DOHH2 (cell line): ENCODE measurements around the gene TOMM6.

Source experiments
- H3F3A ChIP-seq: fragments of 200-600 bp; sonication (generic), shearing (Covaris generic); 2 replicates; pipeline ENCODE4 v1.6.0; 2016; ENCODE audit warnings: antibody characterized with exemption, mild to moderate bottlenecking; ENCODE audit not compliant: control insufficient read depth, insufficient read depth
- H3K27ac ChIP-seq: fragments of 200-600 bp; sonication (generic); 2 replicates; pipeline ENCODE4 v1.5.1; 2014; ENCODE audit warnings: low read depth, mild to moderate bottlenecking, low read length, moderate library complexity
- H3K27me3 ChIP-seq: fragments of 200-600 bp; sonication (generic); 2 replicates; pipeline ENCODE4 v1.6.1; 2014; ENCODE audit warnings: mild to moderate bottlenecking, low read length, mixed read lengths; ENCODE audit not compliant: control insufficient read depth
- H3K36me3 ChIP-seq: fragments of 200-600 bp; sonication (generic); 2 replicates; pipeline ENCODE4 v1.6.1; 2014; ENCODE audit warnings: mild to moderate bottlenecking, low read length, moderate library complexity, mixed read lengths; ENCODE audit not compliant: control insufficient read depth
- H3K4me1 ChIP-seq: fragments of 200-600 bp; sonication (generic); 2 replicates; pipeline ENCODE4 v1.6.1; 2014; ENCODE audit warnings: mild to moderate bottlenecking, low read length, mixed read lengths; ENCODE audit not compliant: control insufficient read depth
- H3K4me2 ChIP-seq: fragments of 200-600 bp; sonication (generic); 2 replicates; pipeline ENCODE4 v1.6.0; 2014; ENCODE audit warnings: mild to moderate bottlenecking, low read length, moderate library complexity
- H3K4me3 ChIP-seq: fragments of 200-600 bp; sonication (generic); 2 replicates; pipeline ENCODE4 v1.5.1; 2014; ENCODE audit warnings: mild to moderate bottlenecking, low read length, mixed read lengths
- H3K79me2 ChIP-seq: fragments of 200-600 bp; sonication (generic); 2 replicates; pipeline ENCODE4 v1.6.1; 2014; ENCODE audit warnings: mild to moderate bottlenecking, low read length, mixed read lengths; ENCODE audit not compliant: control insufficient read depth
- H3K9me2 ChIP-seq: fragments of 200-600 bp; sonication (generic); replicated peaks from 2 replicates; pipeline ENCODE4 v1.6.1; 2014; ENCODE audit warnings: mild to moderate bottlenecking, low read length, mixed read lengths; ENCODE audit not compliant: control insufficient read depth
- H3K9me3 ChIP-seq: fragments of 200-600 bp; sonication (generic); 2 replicates; pipeline ENCODE4 v1.6.1; 2014; ENCODE audit warnings: antibody characterized with exemption, low read length, mixed read lengths; ENCODE audit not compliant: control insufficient read depth, insufficient read depth
- H4K20me1 ChIP-seq: fragments of 200-600 bp; sonication (generic); 2 replicates; pipeline ENCODE4 v1.6.0; 2014; ENCODE audit warnings: low read depth, mild to moderate bottlenecking, antibody characterized with exemption, low read length, moderate library complexity; ENCODE audit not compliant: control insufficient read depth, insufficient read depth
- EZH2phosphoT487 ChIP-seq: fragments of 200-600 bp; sonication (generic); IDR thresholded peaks from 2 replicates; pipeline ENCODE4 v1.6.1; 2017; ENCODE audit warnings: borderline replicate concordance, mild to moderate bottlenecking, antibody characterized with exemption, low read length, moderate library complexity, mixed read lengths
- TF ChIP-seq, protein P1 (sequence below): fragments of 200-600 bp; sonication (generic); IDR thresholded peaks from one replicate; pipeline ENCODE4 v1.5.1; 2014; ENCODE audit warnings: antibody characterized with exemption, mild to moderate bottlenecking, low read depth, low read length; ENCODE audit not compliant: poor library complexity, severe bottlenecking

Gene TOMM6

DNA sequence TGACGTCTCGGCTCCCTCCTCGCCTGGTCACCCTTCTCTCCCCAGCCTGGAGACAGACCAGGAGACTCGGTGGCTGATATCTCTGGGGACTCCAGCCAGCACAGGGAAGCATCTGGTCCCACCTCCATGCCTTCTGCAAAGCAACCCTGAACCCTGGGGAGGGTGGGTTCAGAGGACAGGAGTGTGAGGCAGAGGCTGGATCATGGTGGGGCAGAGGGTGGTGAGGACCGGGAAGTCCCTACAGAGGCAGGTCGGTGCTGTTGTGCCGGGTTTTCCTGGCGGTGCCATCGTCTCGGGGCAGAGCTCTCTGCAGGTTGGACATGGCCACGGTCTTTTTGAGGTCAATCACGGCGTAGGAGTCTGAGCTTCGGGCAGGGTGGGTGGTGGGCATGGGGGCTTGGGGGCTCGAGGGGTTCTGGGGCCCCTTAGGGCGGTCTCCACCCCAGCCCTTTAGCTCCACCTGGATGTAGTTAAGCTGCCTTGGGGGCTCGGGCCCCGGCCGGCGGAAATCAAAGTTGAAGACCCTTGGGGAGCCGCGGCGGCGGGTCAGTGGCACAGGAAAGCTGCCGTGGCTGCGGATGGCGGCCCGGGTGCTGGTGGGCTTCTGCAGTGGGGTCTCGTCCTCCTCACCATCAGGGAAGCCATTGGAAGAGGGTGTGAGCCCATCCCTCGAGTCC, 17.0 kb upstream of the TOMM6 start:
- no peaks in the 10 kb centered on the region for H4K20me1 ChIP-seq
- peaks cover 21% of the 10 kb centered on the region for H3K36me3 ChIP-seq
- no peak overlapping the region for H3K4me2 ChIP-seq
- no peak overlapping the region for H3K4me3 ChIP-seq
- no peaks in the 10 kb centered on the region for H3K9me3 ChIP-seq
- H3K27me3 ChIP-seq: no peaks in the 10 kb centered on the region
- no peaks in the 10 kb centered on the region for H3K9me2 ChIP-seq
- TF ChIP-seq, protein P1, sequence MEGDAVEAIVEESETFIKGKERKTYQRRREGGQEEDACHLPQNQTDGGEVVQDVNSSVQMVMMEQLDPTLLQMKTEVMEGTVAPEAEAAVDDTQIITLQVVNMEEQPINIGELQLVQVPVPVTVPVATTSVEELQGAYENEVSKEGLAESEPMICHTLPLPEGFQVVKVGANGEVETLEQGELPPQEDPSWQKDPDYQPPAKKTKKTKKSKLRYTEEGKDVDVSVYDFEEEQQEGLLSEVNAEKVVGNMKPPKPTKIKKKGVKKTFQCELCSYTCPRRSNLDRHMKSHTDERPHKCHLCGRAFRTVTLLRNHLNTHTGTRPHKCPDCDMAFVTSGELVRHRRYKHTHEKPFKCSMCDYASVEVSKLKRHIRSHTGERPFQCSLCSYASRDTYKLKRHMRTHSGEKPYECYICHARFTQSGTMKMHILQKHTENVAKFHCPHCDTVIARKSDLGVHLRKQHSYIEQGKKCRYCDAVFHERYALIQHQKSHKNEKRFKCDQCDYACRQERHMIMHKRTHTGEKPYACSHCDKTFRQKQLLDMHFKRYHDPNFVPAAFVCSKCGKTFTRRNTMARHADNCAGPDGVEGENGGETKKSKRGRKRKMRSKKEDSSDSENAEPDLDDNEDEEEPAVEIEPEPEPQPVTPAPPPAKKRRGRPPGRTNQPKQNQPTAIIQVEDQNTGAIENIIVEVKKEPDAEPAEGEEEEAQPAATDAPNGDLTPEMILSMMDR: no peak
- no peak for TF ChIP-seq EZH2phosphoT487
- H3K79me2 ChIP-seq: no peaks in the 10 kb centered on the region
- H3F3A ChIP-seq: no peaks in the 10 kb centered on the region
- no peak overlapping the region for H3K27ac ChIP-seq
- H3K4me1 ChIP-seq: no peaks in the 10 kb centered on the region

DNA sequence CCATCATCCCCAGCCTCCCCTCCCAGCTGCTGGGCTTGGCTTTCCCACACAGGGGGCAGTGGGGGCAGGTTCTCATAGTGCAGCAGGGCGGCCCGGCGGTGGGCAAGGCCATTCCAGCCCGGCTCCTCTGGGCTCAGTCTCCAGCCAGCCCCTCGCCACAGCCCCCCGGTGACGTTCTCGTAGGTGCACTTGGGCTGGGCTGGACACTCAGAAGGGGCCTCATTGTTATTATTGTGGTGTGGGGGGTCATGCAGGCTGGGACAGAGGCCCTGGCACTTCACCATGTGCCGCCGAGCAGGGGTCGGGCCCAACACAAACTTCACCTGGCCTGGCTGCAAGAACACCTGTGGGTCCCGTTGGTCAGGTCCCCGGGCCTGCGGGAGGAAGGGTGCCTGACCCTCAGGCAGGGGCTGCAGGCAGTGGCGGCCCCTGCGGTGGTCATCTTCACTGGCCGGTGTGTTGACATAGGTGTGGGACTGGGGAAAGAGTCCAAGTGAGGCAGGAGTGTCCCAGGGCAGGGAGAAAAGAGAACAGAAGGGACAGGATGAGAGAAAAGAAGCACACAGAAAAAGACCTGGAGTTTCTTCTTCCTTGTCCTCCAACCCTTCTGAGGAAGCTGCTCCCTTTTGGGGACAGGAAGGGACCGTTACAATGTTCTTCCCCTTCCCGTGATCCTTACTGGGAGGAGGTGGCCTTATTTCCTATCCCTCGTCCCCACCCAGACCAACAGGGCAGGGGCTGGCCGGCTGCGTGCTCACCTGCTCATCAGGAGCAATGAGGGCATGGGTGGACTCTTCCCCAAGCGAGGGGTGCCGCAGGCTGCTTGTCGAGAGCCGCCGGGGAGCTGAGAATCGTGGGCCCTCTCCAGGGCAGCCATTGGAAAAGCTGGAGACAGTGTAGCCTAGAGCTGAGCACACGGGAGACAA, 16.2 kb upstream of the TOMM6 start:
- H4K20me1 ChIP-seq: no peaks in the 10 kb centered on the region
- no peaks in the 10 kb centered on the region for H3F3A ChIP-seq
- H3K9me2 ChIP-seq: no peaks in the 10 kb centered on the region
- H3K9me3 ChIP-seq: no peaks in the 10 kb centered on the region
- H3K79me2 ChIP-seq: no peaks in the 10 kb centered on the region
- H3K4me1 ChIP-seq: no peaks in the 10 kb centered on the region
- no peak overlapping the region for H3K4me2 ChIP-seq
- H3K27me3 ChIP-seq: no peaks in the 10 kb centered on the region
- H3K4me3 ChIP-seq: no peak overlapping the region
- peaks cover 24% of the 10 kb centered on the region for H3K36me3 ChIP-seq
- H3K27ac ChIP-seq: no peak overlapping the region
- TF ChIP-seq, protein P1: no peak
- no peak for TF ChIP-seq EZH2phosphoT487

DNA sequence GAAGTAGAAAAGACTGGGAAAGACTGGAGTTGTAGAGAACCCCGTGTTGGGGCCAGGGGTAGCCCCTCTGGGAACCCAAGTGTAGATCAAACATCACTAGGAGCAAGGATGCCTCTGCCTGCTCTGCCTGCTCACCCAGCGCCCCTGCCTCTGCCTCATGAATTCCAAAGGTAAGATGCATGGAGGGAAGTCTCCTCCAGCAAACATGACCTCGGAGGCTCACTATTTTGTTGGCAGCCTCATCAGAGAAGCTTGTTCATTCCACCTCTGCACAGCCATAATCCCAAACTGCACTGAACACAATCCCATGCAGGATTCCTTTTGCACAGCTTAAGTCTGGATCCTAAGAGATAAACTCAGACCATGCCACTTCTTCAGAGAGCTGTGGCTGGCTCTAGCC, 12.7 kb upstream of the TOMM6 start:
- Histone ChIP-seq H3K9me2 (no peaks in the 10 kb centered on the region), H3K27ac (no peak overlapping the region), H3K4me2 (no peak overlapping the region), H3K27me3 (no peaks in the 10 kb centered on the region), H3K9me3 (no peaks in the 10 kb centered on the region), H3K36me3 (peaks cover 24% of the 10 kb centered on the region), H3K4me1 (peaks cover 8% of the 10 kb centered on the region), H3F3A (0 out of 2 replicates have a peak, but pooled peaks cover 6% of the 10 kb centered on the region), H4K20me1 (no peaks in the 10 kb centered on the region), H3K4me3 (no peak overlapping the region), H3K79me2 (peaks cover 7% of the 10 kb centered on the region)
- no peak for TF ChIP-seq EZH2phosphoT487
- TF ChIP-seq, protein P1: no peak
